H1 (cell line): ENCODE data around the gene IQSEC3. TPM values are rescaled to one million over a fixed set of nuclear protein-coding genes. Genes with fewer than 3 reads are reported as not detected.

ENCODE experiments used
- CTCF ChIA-PET: fragments of 300-600 bp; sonication (Branson Sonifier 250); formaldehyde crosslinking; loops from one replicate; lab custom pipeline; 2021; ENCODE audit not compliant: partially characterized antibody; lab: Charles Lee
- POLR2A ChIA-PET: fragments of 300-600 bp; sonication (Branson Sonifier 250); formaldehyde crosslinking; loops from one replicate; lab custom pipeline; 2021; ENCODE audit warnings: inconsistent platforms; ENCODE audit not compliant: partially characterized antibody; lab: Charles Lee
- DNase-seq, 2 experiments: peaks; one replicate each; pipeline versions ENCODE4 v3.0.0 to v3.0.0-alpha.2; 2010 to 2022; ENCODE audit warnings: low spot score in 2 of 2, low read depth in 1 of 2, mixed read lengths in 1 of 2
- FAIRE-seq: peaks from 2 replicates; lab custom pipeline; 2011; peaks lifted over from hg19 to GRCh38; lab: Jason Lieb, UNC
- H2AFZ ChIP-seq: 2 replicates; pipeline ENCODE4 v1.8.1; 2012; ENCODE audit warnings: low read length, inconsistent platforms
- H2AK5ac ChIP-seq: 2 replicates; pipeline ENCODE4 v1.6.1; 2013; ENCODE audit warnings: low read depth, low read length
- H2BK120ac ChIP-seq: replicated peaks from 2 replicates; pipeline ENCODE3; 2013; ENCODE audit warnings: low read depth, low read length, inconsistent platforms
- H2BK12ac ChIP-seq: 2 replicates; pipeline ENCODE4 v1.6.1; 2013; ENCODE audit warnings: low read depth, low read length
- H2BK15ac ChIP-seq: 2 replicates; pipeline ENCODE4 v1.6.1; 2013; ENCODE audit warnings: low read length
- H2BK20ac ChIP-seq: 2 replicates; pipeline ENCODE4 v1.6.1; 2013; ENCODE audit warnings: low read length
- H2BK5ac ChIP-seq: 2 replicates; pipeline ENCODE4 v1.6.1; 2013; ENCODE audit warnings: low read depth, low read length
- H3K14ac ChIP-seq: 2 replicates; pipeline ENCODE4 v1.6.1; 2013; ENCODE audit warnings: inconsistent platforms; ENCODE audit not compliant: insufficient read length
- H3K18ac ChIP-seq: 2 replicates; pipeline ENCODE4 v1.6.1; 2013; ENCODE audit warnings: low read length; ENCODE audit errors: extremely low read depth
- H3K23ac ChIP-seq: 2 replicates; pipeline ENCODE4 v1.6.1; 2013; ENCODE audit warnings: inconsistent platforms; ENCODE audit not compliant: insufficient read length
- H3K23me2 ChIP-seq: 2 replicates; pipeline ENCODE4 v1.6.1; 2013; ENCODE audit warnings: low read depth, low read length
- H3K27ac ChIP-seq: 2 replicates; pipeline ENCODE4 v1.6.1; 2011; ENCODE audit warnings: low read depth, low read length, inconsistent platforms
- H3K27me3 ChIP-seq, 4 experiments: replicated peaks in 1 of 4; 1 replicate in 1 of 4; 2 replicates in 3 of 4; pipeline versions ENCODE4 v1.6.1 to v1.8.1; 2011 to 2013; ENCODE audit warnings: low read length in 3 of 4, mild to moderate bottlenecking in 3 of 4, inconsistent platforms in 2 of 4, mixed read lengths in 2 of 4, moderate library complexity in 1 of 4; ENCODE audit not compliant: control insufficient read depth in 3 of 4, insufficient read depth in 3 of 4; ENCODE audit errors: extremely low read depth in 1 of 4
- H3K36me3 ChIP-seq, 4 experiments: 2 replicates each; pipeline versions ENCODE4 v1.6.1 to v1.8.1; 2011 to 2013; ENCODE audit warnings: mild to moderate bottlenecking in 4 of 4, low read length in 3 of 4, moderate library complexity in 2 of 4, control low read depth in 1 of 4, inconsistent platforms in 1 of 4; ENCODE audit not compliant: insufficient read depth in 4 of 4, control insufficient read depth in 2 of 4
- H3K4ac ChIP-seq: replicated peaks from 2 replicates; pipeline ENCODE3; 2013; ENCODE audit warnings: low read length, low read depth, mixed read lengths, inconsistent platforms; ENCODE audit not compliant: insufficient read length
- H3K4me1 ChIP-seq, 4 experiments: replicated peaks in 1 of 4; 1 replicate in 1 of 4; 2 replicates in 3 of 4; pipeline versions ENCODE4 v1.6.1 to v1.8.1; 2011 to 2013; ENCODE audit warnings: low read length in 3 of 4, inconsistent platforms in 2 of 4, mixed read lengths in 1 of 4; ENCODE audit not compliant: insufficient read depth in 4 of 4, control insufficient read depth in 3 of 4
- H3K4me2 ChIP-seq, 2 experiments: 2 replicates each; pipeline versions ENCODE4 v1.6.1 to v1.8.1; 2011 to 2013; ENCODE audit warnings: low read depth in 2 of 2, low read length in 2 of 2, control low read depth in 1 of 2, inconsistent platforms in 1 of 2, mild to moderate bottlenecking in 1 of 2; ENCODE audit not compliant: insufficient read depth in 1 of 2
- H3K4me3 ChIP-seq, 4 experiments: fragments of 200-600, 300-600 bp in 1 of 4; sonication (generic), shearing (Covaris generic), sonication (Bioruptor Twin) in 1 of 4; 2 replicates each; pipeline versions ENCODE4 v1.5.1 to v1.8.1; 2011 to 2016; ENCODE audit warnings: low read length in 4 of 4, low read depth in 3 of 4, control low read depth in 2 of 4, inconsistent platforms in 2 of 4, mild to moderate bottlenecking in 2 of 4, mixed read lengths in 1 of 4, moderate library complexity in 1 of 4; ENCODE audit not compliant: insufficient read depth in 2 of 4; ENCODE audit errors: extremely low read depth in 1 of 4
- H3K56ac ChIP-seq: replicated peaks from 2 replicates; pipeline ENCODE3; 2013; ENCODE audit warnings: low read depth, mild to moderate bottlenecking, mixed read lengths, low read length, inconsistent platforms; ENCODE audit not compliant: insufficient read length
- H3K79me1 ChIP-seq: 2 replicates; pipeline ENCODE4 v1.6.1; 2013; ENCODE audit warnings: low read depth, low read length, control low read depth
- H3K79me2 ChIP-seq, 2 experiments: 2 replicates each; pipeline versions ENCODE4 v1.6.1 to v1.8.1; 2012 to 2013; ENCODE audit warnings: low read length in 2 of 2, mild to moderate bottlenecking in 2 of 2, inconsistent platforms in 1 of 2; ENCODE audit not compliant: insufficient read depth in 2 of 2, control insufficient read depth in 1 of 2
- H3K9ac ChIP-seq, 4 experiments: replicated peaks in 1 of 4; 1 replicate in 1 of 4; 2 replicates in 3 of 4; pipeline versions ENCODE4 v1.6.1 to v1.8.1; 2011 to 2013; ENCODE audit warnings: low read depth in 3 of 4, low read length in 3 of 4, control low read depth in 2 of 4, mild to moderate bottlenecking in 2 of 4, moderate library complexity in 2 of 4, inconsistent platforms in 1 of 4; ENCODE audit errors: extremely low read depth in 1 of 4
- H3K9me3 ChIP-seq, 2 experiments: 2 replicates each; pipeline versions ENCODE4 v1.6.1 to v1.8.1; 2012 to 2013; ENCODE audit warnings: mild to moderate bottlenecking in 2 of 2, moderate library complexity in 2 of 2, control low read depth in 1 of 2, inconsistent platforms in 1 of 2, low read depth in 1 of 2, low read length in 1 of 2, mixed read lengths in 1 of 2; ENCODE audit not compliant: insufficient read depth in 2 of 2
- H4K20me1 ChIP-seq, 2 experiments: replicated peaks in 1 of 2; 2 replicates each; pipeline versions ENCODE3 to v1.8.1; 2011 to 2013; ENCODE audit warnings: inconsistent platforms in 2 of 2, low read length in 2 of 2, mild to moderate bottlenecking in 1 of 2; ENCODE audit not compliant: insufficient read depth in 2 of 2, control insufficient read depth in 1 of 2
- H4K5ac ChIP-seq: 2 replicates; pipeline ENCODE4 v1.6.1; 2013; ENCODE audit warnings: low read length, low read depth, mixed read lengths, inconsistent platforms; ENCODE audit not compliant: insufficient read length
- H4K8ac ChIP-seq: 2 replicates; pipeline ENCODE4 v1.8.0; 2013; ENCODE audit warnings: mild to moderate bottlenecking, moderate library complexity, low read length, inconsistent platforms; ENCODE audit not compliant: insufficient read depth; ENCODE audit errors: extremely low read depth
- H4K91ac ChIP-seq: replicated peaks from 2 replicates; pipeline ENCODE3; 2013; ENCODE audit warnings: low read length, mixed read lengths, inconsistent platforms; ENCODE audit not compliant: insufficient read length
- ASH2L ChIP-seq: fragments of 200-600, 300-600 bp; sonication (generic); IDR thresholded peaks from one replicate; pipeline ENCODE4 v1.7.1; 2017; ENCODE audit warnings: low read length
- ATF3 ChIP-seq: IDR thresholded peaks from 2 replicates; pipeline ENCODE4 v1.6.1; 2011; ENCODE audit warnings: low read depth, mild to moderate bottlenecking, low read length; ENCODE audit not compliant: insufficient read depth
- CBX5 ChIP-seq: fragments of 300-800, 300-1000 bp; sonication (generic); IDR thresholded peaks from 2 replicates; pipeline ENCODE4 v1.7.1; 2016; ENCODE audit warnings: antibody characterized with exemption, low read length, low read depth
- CBX8 ChIP-seq: fragments of 300-800, 300-1000 bp; sonication (generic); IDR thresholded peaks from 2 replicates; pipeline ENCODE4 v1.7.1; 2016; ENCODE audit warnings: low read depth, low read length, borderline replicate concordance
- CTCF ChIP-seq, 3 experiments: IDR thresholded peaks; 1 replicate in 2 of 3; 2 replicates in 1 of 3; pipeline versions ENCODE4 v1.5.1 to v1.6.1; 2011; ENCODE audit warnings: low read length in 3 of 3, mild to moderate bottlenecking in 3 of 3, inconsistent platforms in 2 of 3, low read depth in 1 of 3, moderate library complexity in 1 of 3; ENCODE audit not compliant: insufficient read depth in 1 of 3; ENCODE audit errors: control extremely low read depth in 1 of 3
- KDM1A ChIP-seq: fragments of 200-600, 300-600 bp; sonication (generic); IDR thresholded peaks from 2 replicates; pipeline ENCODE4 v1.7.1; 2016; ENCODE audit warnings: mild to moderate bottlenecking, low read length, borderline replicate concordance
- RFX5 ChIP-seq: IDR thresholded peaks from 2 replicates; pipeline ENCODE4 v1.6.1; 2011; ENCODE audit warnings: low read depth, low read length, improper control_type of control experiment, borderline replicate concordance
- SP1 ChIP-seq: IDR thresholded peaks from 2 replicates; pipeline ENCODE4 v1.6.1; 2011; ENCODE audit warnings: low read depth, low read length
- WGBS, 2 experiments: shearing (Covaris generic) in 1 of 2; methylation state at CpG; one replicate each; pipeline versions ENCODE4 v1.1.6 to v1.1.7; 2013 to 2015; ENCODE audit warnings: low lambda C conversion rate in 2 of 2, mixed read lengths in 2 of 2, inconsistent platforms in 1 of 2, low coverage in 1 of 2, missing lambda C conversion rate in 1 of 2; ENCODE audit not compliant: insufficient replicate concordance in 2 of 2, insufficient coverage in 1 of 2, insufficient read length in 1 of 2; ENCODE audit errors: extremely low coverage in 1 of 2, missing lambda C conversion rate in 1 of 2; 5-methylcytosine and 5-hydroxymethylcytosine counted together
- polyA plus RNA-seq, 7 experiments: library from polyadenylated mRNA; depleted of rRNA in 3 of 7; stranded (reverse) in 5 of 7; unstranded in 2 of 7; fragments of >200 nt in 5 of 7; fragments of 200-250 nt in 2 of 7; gene quantifications; 1 replicate in 5 of 7; 2 replicates in 1 of 7; 4 replicates in 1 of 7; pipeline versions ENCODE4 v1.2.1 to v1.2.3, GENCODE V29; 2011 to 2013; ENCODE audit warnings: missing spikeins in 2 of 7, mixed read lengths in 2 of 7
- total RNA-seq: library from RNA; stranded (reverse); fragmentation: NEBNext Ultra II Directional; extraction: Animal tissue kit (Norgen Biotek cat#: 25700); gene quantifications from 2 replicates; pipeline ENCODE4 v1.2.1, GENCODE V29; 2021

Gene IQSEC3
- total and polyA plus RNA-seq, 2 of the 8 experiments (the other 6 are each of a cell fraction or from before 2014, with no cell fraction given), result 1.2 to 3.1 TPM

- Histone ChIP-seq H3K79me2 (no peaks in the 10 kb centered on the region), H2AFZ (no peak overlapping the region), H3K79me1 (no peaks in the 10 kb centered on the region), H3K56ac (no peak overlapping the region), H2BK20ac (no peak overlapping the region), H3K36me3 (no peaks in the 10 kb centered on the region), H4K8ac (peak overlapping the region; percentile 39; the same call in 1 of the 2 replicates), H3K14ac (no peak overlapping the region), H4K5ac (no peak overlapping the region), H2BK12ac (no peak overlapping the region; the same call in 1 of the 2 replicates), H2BK15ac (peak overlapping the region; percentile 92; the same call in 1 of the 2 replicates), H3K18ac (no peak overlapping the region; the same call in 1 of the 2 replicates), H3K23ac (no peak overlapping the region), H3K27me3 (no peaks in the 10 kb centered on the region; a peak in 1 of 7 replicates), H3K4me2 (no peak overlapping the region), H3K9ac (no peak overlapping the region), H3K4ac (no peak overlapping the region), H3K4me3 (no peak overlapping the region), H2BK120ac (no peak overlapping the region), H3K23me2 (no peaks in the 10 kb centered on the region), H2BK5ac (no peak overlapping the region), H3K4me1 (peaks cover 0 to 12% (median 7%) of the 10 kb centered on the region in 4 experiments; a peak in 6 of 7 replicates), H3K27ac (no peak overlapping the region), H2AK5ac (no peak overlapping the region), H4K91ac (no peak overlapping the region), H3K9me3 (no peaks in the 10 kb centered on the region), H4K20me1 (no peaks in the 10 kb centered on the region)
- FAIRE-seq (no peak), DNase-seq (no peak)
- CTCF ChIA-PET, result interaction anchor here (0.6 to 5.8 kb wide), 13 partner anchors 9 to 64 kb away, joined by 3 to 60 read pairs (median 5); no protein-coding TSS in a partner anchor
- POLR2A ChIA-PET, result interaction anchor here (0.9 to 1.6 kb wide), 8 partner anchors 10 to 74 kb away, joined by 3 to 6 read pairs (median 3); no protein-coding TSS in a partner anchor
- WGBS, 2 experiments, result 87% methylated on average over 20 of the region's 20 CpGs; no CpG with 5 or more reads in 1 of the 2 experiments
- TF ChIP-seq RFX5 (no peak), CBX5 (no peak), CTCF (IDR thresholded peaks at IDR 0.05; ENCODE audit: control extremely low read depth in 1 of 3, insufficient read depth in 1 of 3, low read depth in 1 of 3, low read length in 3 of 3) (no peak), CBX8 (no peak), SP1 (no peak), ATF3 (no peak), ASH2L (no peak), KDM1A (no peak)
Measured at GRCh38 chr12:177980-178828, 111.6 kb downstream of the IQSEC3 start.
